SK-N-SH treated with all-trans-retinoic acid at 6 μM for 48 hours (cell line): ENCODE results near the gene TPSD1.
A peak's percentile ranks its signal among the peaks of the same experiment; 100 is the strongest.

Experiments
- ATAC-seq: fragments of 200-7000 bp; cut with Tn5 transposase; 3 replicates; pipeline ENCODE4 v1.9.1; 2020; ENCODE audit warnings: mild to moderate bottlenecking, moderate library complexity
- ARNTL ChIP-seq: fragments of 450-650 bp; formaldehyde crosslinking; IDR thresholded peaks from 2 replicates; pipeline ENCODE4 v1.5.0; 2020; ENCODE audit warnings: low read depth, mild to moderate bottlenecking, moderate library complexity, borderline replicate concordance
- BACH2 ChIP-seq: fragments of 250-450 bp; sonication (Bioruptor Pico); IDR thresholded peaks from 2 replicates; pipeline ENCODE4 v1.9.0; 2021; ENCODE audit warnings: mild to moderate bottlenecking, borderline replicate concordance
- CSDC2 ChIP-seq: fragments of 250-450 bp; sonication (Bioruptor Pico); IDR thresholded peaks from 2 replicates; pipeline ENCODE4 v1.5.0; 2020; ENCODE audit warnings: mild to moderate bottlenecking, moderate library complexity
- CSRNP3 ChIP-seq: fragments of 250-450 bp; sonication (Bioruptor Pico); IDR thresholded peaks from 2 replicates; pipeline ENCODE4 v1.5.1; 2021; ENCODE audit warnings: mild to moderate bottlenecking, moderate library complexity
- ESRRG ChIP-seq: fragments of 250-450 bp; sonication (Bioruptor Pico); IDR thresholded peaks from 2 replicates; pipeline ENCODE4 v1.6.1; 2021; ENCODE audit warnings: mild to moderate bottlenecking
- GLIS3 ChIP-seq: fragments of 250-450 bp; sonication (Bioruptor Pico); IDR thresholded peaks from 2 replicates; pipeline ENCODE4 v1.5.0; 2020; ENCODE audit warnings: mild to moderate bottlenecking, moderate library complexity
- ISL1 ChIP-seq: fragments of 250-450 bp; sonication (Bioruptor Pico); IDR thresholded peaks from 2 replicates; pipeline ENCODE4 v2.1.2; 2022; ENCODE audit warnings: mild to moderate bottlenecking, moderate library complexity
- OSR1 ChIP-seq: fragments of 250-450 bp; sonication (Bioruptor Pico); IDR thresholded peaks from 2 replicates; pipeline ENCODE4 v1.8.0; 2022; ENCODE audit warnings: moderate library complexity, mild to moderate bottlenecking, inconsistent platforms
- POU6F1 ChIP-seq: fragments of 250-450 bp; sonication (Bioruptor Pico); IDR thresholded peaks from 2 replicates; pipeline ENCODE4 v1.8.0; 2021; ENCODE audit warnings: low read depth, mild to moderate bottlenecking, moderate library complexity, borderline replicate concordance
- PPARA ChIP-seq: fragments of 250-450 bp; sonication (Bioruptor Pico); IDR thresholded peaks from 2 replicates; pipeline ENCODE4 v1.5.0; 2020; ENCODE audit warnings: mild to moderate bottlenecking, borderline replicate concordance
- RARB ChIP-seq: fragments of 250-450 bp; sonication (Bioruptor Pico); IDR thresholded peaks from 2 replicates; pipeline ENCODE4 v1.8.0; 2021; ENCODE audit warnings: mild to moderate bottlenecking, moderate library complexity
- SNAI2 ChIP-seq: fragments of 250-450 bp; sonication (Bioruptor Pico); IDR thresholded peaks from 2 replicates; pipeline ENCODE4 v1.5.0; 2020; ENCODE audit warnings: mild to moderate bottlenecking, moderate library complexity
- TCF4 ChIP-seq: fragments of 250-450 bp; sonication (Bioruptor Pico); IDR thresholded peaks from 2 replicates; pipeline ENCODE4 v1.8.0; 2021; ENCODE audit warnings: mild to moderate bottlenecking, moderate library complexity, borderline replicate concordance
- TSHZ2 ChIP-seq: fragments of 250-450 bp; sonication (Bioruptor Pico); IDR thresholded peaks from 2 replicates; pipeline ENCODE4 v1.5.0; 2020; ENCODE audit warnings: mild to moderate bottlenecking, moderate library complexity
- ZC3H10 ChIP-seq: fragments of 250-450 bp; sonication (Bioruptor Pico); IDR thresholded peaks from 2 replicates; pipeline ENCODE4 v1.5.1; 2021; ENCODE audit warnings: mild to moderate bottlenecking, moderate library complexity
- ZFP3 ChIP-seq: fragments of 250-450 bp; sonication (Bioruptor Pico); IDR thresholded peaks from 2 replicates; pipeline ENCODE4 v1.5.0; 2020; ENCODE audit warnings: mild to moderate bottlenecking, moderate library complexity
- ZFP30 ChIP-seq: fragments of 450-650 bp; formaldehyde crosslinking; IDR thresholded peaks from 2 replicates; pipeline ENCODE4 v1.5.0; 2022; ENCODE audit warnings: mild to moderate bottlenecking, moderate library complexity
- ZNF565 ChIP-seq: fragments of 450-650 bp; formaldehyde crosslinking; conservative IDR thresholded peaks from 2 replicates; pipeline ENCODE4 v1.5.0; 2020; ENCODE audit warnings: low read depth, mild to moderate bottlenecking, moderate library complexity
- ZNF70 ChIP-seq: fragments of 450-650 bp; formaldehyde crosslinking; IDR thresholded peaks from 2 replicates; pipeline ENCODE4 v1.5.0; 2020; ENCODE audit warnings: mild to moderate bottlenecking, moderate library complexity
- ZNF8 ChIP-seq: fragments of 450-650 bp; formaldehyde crosslinking; IDR thresholded peaks from 2 replicates; pipeline ENCODE4 v1.5.0; 2020; ENCODE audit warnings: mild to moderate bottlenecking, moderate library complexity
- TF ChIP-seq, protein P1 (sequence below): fragments of 250-450 bp; sonication (Bioruptor Pico); IDR thresholded peaks from 2 replicates; pipeline ENCODE4 v1.8.0; 2020; ENCODE audit warnings: mild to moderate bottlenecking, moderate library complexity, borderline replicate concordance
- TF ChIP-seq, protein P2 (sequence below): fragments of 250-450 bp; sonication (Bioruptor Pico); IDR thresholded peaks from 2 replicates; pipeline ENCODE4 v1.5.1; 2020; ENCODE audit warnings: low read depth, mild to moderate bottlenecking, moderate library complexity

TPSD1 gene

GRCh38 chr16:1276580-1276878, 20.7 kb downstream of the TPSD1 start:
- TF ChIP-seq, protein P1, sequence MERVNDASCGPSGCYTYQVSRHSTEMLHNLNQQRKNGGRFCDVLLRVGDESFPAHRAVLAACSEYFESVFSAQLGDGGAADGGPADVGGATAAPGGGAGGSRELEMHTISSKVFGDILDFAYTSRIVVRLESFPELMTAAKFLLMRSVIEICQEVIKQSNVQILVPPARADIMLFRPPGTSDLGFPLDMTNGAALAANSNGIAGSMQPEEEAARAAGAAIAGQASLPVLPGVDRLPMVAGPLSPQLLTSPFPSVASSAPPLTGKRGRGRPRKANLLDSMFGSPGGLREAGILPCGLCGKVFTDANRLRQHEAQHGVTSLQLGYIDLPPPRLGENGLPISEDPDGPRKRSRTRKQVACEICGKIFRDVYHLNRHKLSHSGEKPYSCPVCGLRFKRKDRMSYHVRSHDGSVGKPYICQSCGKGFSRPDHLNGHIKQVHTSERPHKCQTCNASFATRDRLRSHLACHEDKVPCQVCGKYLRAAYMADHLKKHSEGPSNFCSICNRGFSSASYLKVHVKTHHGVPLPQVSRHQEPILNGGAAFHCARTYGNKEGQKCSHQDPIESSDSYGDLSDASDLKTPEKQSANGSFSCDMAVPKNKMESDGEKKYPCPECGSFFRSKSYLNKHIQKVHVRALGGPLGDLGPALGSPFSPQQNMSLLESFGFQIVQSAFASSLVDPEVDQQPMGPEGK (CRISPR knock-in tag): no peak
- TF ChIP-seq ISL1 (CRISPR knock-in tag) (no peak), RARB (no peak), SNAI2 (CRISPR knock-in tag) (no peak), BACH2 (CRISPR knock-in tag) (no peak), ZC3H10 (no peak), ZNF70 (CRISPR knock-in tag) (no peak), ZFP30 (CRISPR knock-in tag) (no peak)
- no peak for ATAC-seq

- ATAC-seq: no peak
- TF ChIP-seq SNAI2 (CRISPR knock-in tag): no peak
- no peak for TF ChIP-seq CSDC2
- TF ChIP-seq, protein P1 (CRISPR knock-in tag): no peak
- TF ChIP-seq OSR1 (CRISPR knock-in tag): no peak
- no peak for TF ChIP-seq GLIS3 (CRISPR knock-in tag)
- no peak for TF ChIP-seq ZNF70 (CRISPR knock-in tag)
- no peak for TF ChIP-seq TCF4 (CRISPR knock-in tag)
- TF ChIP-seq RARB: no peak
- TF ChIP-seq ESRRG: no peak
- TF ChIP-seq PPARA (CRISPR knock-in tag): no peak
- no peak for TF ChIP-seq ARNTL
These were observed 21.3 kb downstream of the TPSD1 start for GRCh38 chr16:1277151-1277598.

DNA sequence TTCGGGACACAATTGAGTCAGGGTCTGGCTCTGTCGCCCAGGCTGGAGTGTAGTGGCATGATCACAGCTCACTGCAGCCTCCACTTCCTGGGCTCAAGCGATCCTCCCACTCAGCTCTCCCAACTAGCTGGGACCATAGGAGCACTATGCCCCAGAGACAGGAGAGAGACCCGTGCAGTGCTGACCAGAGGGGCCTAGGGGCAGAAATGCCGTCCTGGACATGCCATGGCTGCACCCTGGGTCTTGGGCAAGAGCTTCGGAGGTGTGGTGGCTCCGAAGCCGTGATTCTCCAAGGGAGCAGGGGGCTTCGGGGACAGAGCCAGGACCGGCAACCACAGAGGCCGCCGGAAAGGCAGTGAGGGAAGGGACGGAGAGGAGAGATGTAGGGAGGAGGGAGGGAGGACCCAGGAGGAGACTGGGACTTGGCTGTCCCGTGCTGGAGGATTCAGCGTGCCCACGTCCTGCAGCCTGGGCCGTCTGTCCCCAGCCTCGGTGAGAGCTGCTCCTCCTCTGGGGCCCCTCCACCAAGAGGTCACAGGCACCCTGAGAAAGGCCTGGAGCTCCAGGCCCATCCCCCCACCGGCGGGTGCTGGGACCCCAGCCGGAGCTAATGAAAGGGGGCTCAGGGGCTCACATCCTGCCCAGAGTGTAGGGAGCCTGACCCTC, 21.9 kb downstream of the TPSD1 start:
- TF ChIP-seq ZNF70 (CRISPR knock-in tag): no peak
- no peak for TF ChIP-seq ISL1 (CRISPR knock-in tag)
- no peak for TF ChIP-seq ZNF8 (CRISPR knock-in tag)
- TF ChIP-seq PPARA (CRISPR knock-in tag): no peak
- TF ChIP-seq ARNTL: no peak
- 0 out of 3 replicates have a peak, but pooled peaks have one; percentile 9 for ATAC-seq

DNA sequence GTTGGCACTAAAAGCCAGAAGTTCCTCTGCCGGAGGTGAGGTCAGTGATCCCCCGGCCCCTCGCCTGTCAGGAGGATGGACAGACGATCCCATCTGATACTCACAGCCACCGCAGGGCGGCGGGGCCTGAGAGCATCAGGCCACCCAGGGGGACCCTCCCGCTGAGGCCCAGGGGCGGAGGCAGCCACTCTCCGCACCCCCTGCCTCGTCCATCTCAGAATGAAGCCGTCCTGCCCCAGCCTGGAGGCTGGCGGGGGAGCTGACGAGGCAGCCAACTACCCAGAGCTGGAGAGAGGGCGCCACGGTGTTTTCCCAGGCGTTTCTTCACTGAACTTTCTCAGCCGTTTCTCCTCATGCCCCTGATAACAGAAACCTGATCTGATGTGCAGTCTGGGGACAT, 22.6 kb downstream of the TPSD1 start:
- TF ChIP-seq ZNF8 (CRISPR knock-in tag) (no peak), TSHZ2 (CRISPR knock-in tag) (no peak), RARB (no peak), CSRNP3 (CRISPR knock-in tag) (no peak), ZNF70 (CRISPR knock-in tag) (no peak), ZNF565 (CRISPR knock-in tag) (no peak), ZFP30 (CRISPR knock-in tag) (no peak), CSDC2 (no peak), OSR1 (CRISPR knock-in tag) (no peak), ESRRG (no peak), TCF4 (CRISPR knock-in tag) (no peak), GLIS3 (CRISPR knock-in tag) (no peak), POU6F1 (no peak), ZFP3 (CRISPR knock-in tag) (no peak)
- TF ChIP-seq, protein P2, sequence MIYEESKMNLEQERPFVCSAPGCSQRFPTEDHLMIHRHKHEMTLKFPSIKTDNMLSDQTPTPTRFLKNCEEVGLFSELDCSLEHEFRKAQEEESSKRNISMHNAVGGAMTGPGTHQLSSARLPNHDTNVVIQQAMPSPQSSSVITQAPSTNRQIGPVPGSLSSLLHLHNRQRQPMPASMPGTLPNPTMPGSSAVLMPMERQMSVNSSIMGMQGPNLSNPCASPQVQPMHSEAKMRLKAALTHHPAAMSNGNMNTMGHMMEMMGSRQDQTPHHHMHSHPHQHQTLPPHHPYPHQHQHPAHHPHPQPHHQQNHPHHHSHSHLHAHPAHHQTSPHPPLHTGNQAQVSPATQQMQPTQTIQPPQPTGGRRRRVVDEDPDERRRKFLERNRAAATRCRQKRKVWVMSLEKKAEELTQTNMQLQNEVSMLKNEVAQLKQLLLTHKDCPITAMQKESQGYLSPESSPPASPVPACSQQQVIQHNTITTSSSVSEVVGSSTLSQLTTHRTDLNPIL (CRISPR knock-in tag): no peak
- ATAC-seq: peak; percentile 52
